HFFc6 (cell line): ENCODE results near the gene NLRP9. TPM values are rescaled to one million over a fixed set of nuclear protein-coding genes. Genes with fewer than 3 reads are reported as not detected.

Experiments used
- DNase-seq: peaks from one replicate; pipeline ENCODE4 v3.0.0-alpha.2; 2018
- H3K27ac Mint-ChIP-seq: 2 replicates; pipeline ENCODE4 v1.8.0; 2020; ENCODE audit warnings: mild to moderate bottlenecking, mixed read lengths
- H3K27me3 Mint-ChIP-seq: 2 replicates; pipeline ENCODE4 v1.8.0; 2021; ENCODE audit warnings: mild to moderate bottlenecking, moderate library complexity, mixed read lengths; ENCODE audit not compliant: insufficient read depth
- H3K36me3 Mint-ChIP-seq: 2 replicates; pipeline ENCODE4 v1.8.0; 2021; ENCODE audit warnings: low read depth, mixed read lengths
- H3K4me1 Mint-ChIP-seq: 2 replicates; pipeline ENCODE4 v1.8.0; 2020; ENCODE audit warnings: low read depth, mixed read lengths
- H3K4me3 Mint-ChIP-seq: 2 replicates; pipeline ENCODE4 v1.8.0; 2020; ENCODE audit warnings: mild to moderate bottlenecking, moderate library complexity, mixed read lengths
- H3K9me3 Mint-ChIP-seq: 2 replicates; pipeline ENCODE4 v1.8.0; 2020; ENCODE audit warnings: mild to moderate bottlenecking, mixed read lengths
- total RNA-seq, 6 experiments: library from RNA; stranded (reverse); fragmentation: NEBNext Ultra II Directional; extraction: Animal tissue kit (Norgen Biotek cat#: 25700); gene quantifications; 2 replicates in 1 of 6; 3 replicates in 5 of 6; pipeline ENCODE4 v1.2.3, GENCODE V29; 2021
- TF ChIP-seq, protein P1 (sequence below): fragments of 200-600 bp; sonication (generic); IDR thresholded peaks from 2 replicates; pipeline ENCODE4 v1.5.0; 2021; ENCODE audit warnings: antibody characterized with exemption, mild to moderate bottlenecking

Gene NLRP9
- total RNA-seq, 6 experiments from 2014 or later: not detected

- H3K27ac Mint-ChIP-seq: peak overlapping the region; percentile 66
- H3K27me3 Mint-ChIP-seq: peaks cover 7% of the 10 kb centered on the region
- peak overlapping the region; percentile 54 for H3K4me3 Mint-ChIP-seq
- peaks cover 53% of the 10 kb centered on the region for H3K4me1 Mint-ChIP-seq
- H3K36me3 Mint-ChIP-seq: peaks cover 14% of the 10 kb centered on the region
- DNase-seq: no peak
- TF ChIP-seq, protein P1, sequence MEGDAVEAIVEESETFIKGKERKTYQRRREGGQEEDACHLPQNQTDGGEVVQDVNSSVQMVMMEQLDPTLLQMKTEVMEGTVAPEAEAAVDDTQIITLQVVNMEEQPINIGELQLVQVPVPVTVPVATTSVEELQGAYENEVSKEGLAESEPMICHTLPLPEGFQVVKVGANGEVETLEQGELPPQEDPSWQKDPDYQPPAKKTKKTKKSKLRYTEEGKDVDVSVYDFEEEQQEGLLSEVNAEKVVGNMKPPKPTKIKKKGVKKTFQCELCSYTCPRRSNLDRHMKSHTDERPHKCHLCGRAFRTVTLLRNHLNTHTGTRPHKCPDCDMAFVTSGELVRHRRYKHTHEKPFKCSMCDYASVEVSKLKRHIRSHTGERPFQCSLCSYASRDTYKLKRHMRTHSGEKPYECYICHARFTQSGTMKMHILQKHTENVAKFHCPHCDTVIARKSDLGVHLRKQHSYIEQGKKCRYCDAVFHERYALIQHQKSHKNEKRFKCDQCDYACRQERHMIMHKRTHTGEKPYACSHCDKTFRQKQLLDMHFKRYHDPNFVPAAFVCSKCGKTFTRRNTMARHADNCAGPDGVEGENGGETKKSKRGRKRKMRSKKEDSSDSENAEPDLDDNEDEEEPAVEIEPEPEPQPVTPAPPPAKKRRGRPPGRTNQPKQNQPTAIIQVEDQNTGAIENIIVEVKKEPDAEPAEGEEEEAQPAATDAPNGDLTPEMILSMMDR: no peak
- no peaks in the 10 kb centered on the region for H3K9me3 Mint-ChIP-seq
Measured at GRCh38 chr19:55672418-55672817, 65.8 kb downstream of the NLRP9 start.

- Mint-ChIP-seq H3K27me3 (peaks cover 7% of the 10 kb centered on the region), H3K4me3 (no peak overlapping the region), H3K36me3 (peaks cover 9% of the 10 kb centered on the region), H3K4me1 (peaks cover 39% of the 10 kb centered on the region), H3K9me3 (no peaks in the 10 kb centered on the region), H3K27ac (peak overlapping the region; percentile 3; the same call in 1 of the 2 replicates)
- DNase-seq: no peak
- TF ChIP-seq, protein P1: no peak
Measured at GRCh38 chr19:55671054-55671378, 67.2 kb downstream of the NLRP9 start.

- H3K4me1 Mint-ChIP-seq: peaks cover 38% of the 10 kb centered on the region
- H3K27ac Mint-ChIP-seq: peak overlapping the region; percentile 3
- H3K4me3 Mint-ChIP-seq: no peak overlapping the region
- TF ChIP-seq, protein P1: no peak
- no peak for DNase-seq
- no peaks in the 10 kb centered on the region for H3K9me3 Mint-ChIP-seq
- H3K27me3 Mint-ChIP-seq: peaks cover 3% of the 10 kb centered on the region
- peaks cover 6% of the 10 kb centered on the region for H3K36me3 Mint-ChIP-seq
Measured at GRCh38 chr19:55670280-55671053, 67.7 kb downstream of the NLRP9 start.

DNA sequence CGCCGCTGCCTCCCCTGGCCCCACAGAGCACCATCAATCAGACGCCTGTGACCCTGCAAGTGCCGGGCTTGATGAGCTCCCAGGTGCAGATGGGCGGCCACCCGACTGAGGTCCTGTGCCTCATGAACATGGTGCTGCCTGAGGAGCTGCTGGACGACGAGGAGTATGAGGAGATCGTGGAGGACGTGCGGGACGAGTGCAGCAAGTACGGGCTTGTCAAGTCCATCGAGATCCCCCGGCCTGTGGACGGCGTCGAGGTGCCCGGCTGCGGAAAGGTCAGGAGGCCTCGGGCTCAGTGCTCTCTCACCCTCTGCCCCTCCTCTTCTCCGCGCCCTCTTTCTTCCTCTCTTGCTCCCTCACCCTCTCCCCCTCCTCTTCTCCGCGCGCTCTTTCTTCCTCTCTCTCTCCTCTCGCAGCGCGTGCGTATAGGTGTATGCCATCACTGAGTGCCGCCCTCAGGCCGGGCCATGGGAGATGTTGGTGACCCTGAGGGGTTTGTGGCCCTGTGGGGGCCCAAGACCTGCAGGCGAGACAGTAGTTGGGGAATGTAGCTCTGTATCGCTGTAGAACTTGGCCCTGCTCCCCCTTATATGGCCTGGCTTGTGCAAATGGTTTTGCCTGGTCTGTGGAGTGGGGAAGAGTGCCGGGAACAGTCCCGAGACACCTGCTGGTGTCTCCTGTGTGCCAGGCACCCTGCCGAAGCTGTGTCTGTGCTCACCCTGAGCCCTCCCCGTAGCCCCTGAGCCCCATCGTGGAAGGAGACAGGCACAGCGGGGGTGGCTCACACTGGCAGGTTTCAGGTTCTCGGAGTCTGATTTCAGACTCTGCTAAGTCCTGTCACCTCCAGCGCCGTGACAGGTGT lies 68.6 kb downstream of the NLRP9 start:
- Mint-ChIP-seq H3K4me3 (no peak overlapping the region), H3K27ac (no peak overlapping the region), H3K36me3 (peaks cover 4% of the 10 kb centered on the region; the same call in 1 of the 2 replicates), H3K9me3 (no peaks in the 10 kb centered on the region), H3K4me1 (peaks cover 38% of the 10 kb centered on the region), H3K27me3 (peaks cover 1% of the 10 kb centered on the region)
- TF ChIP-seq, protein P1: no peak
- no peak for DNase-seq

DNA sequence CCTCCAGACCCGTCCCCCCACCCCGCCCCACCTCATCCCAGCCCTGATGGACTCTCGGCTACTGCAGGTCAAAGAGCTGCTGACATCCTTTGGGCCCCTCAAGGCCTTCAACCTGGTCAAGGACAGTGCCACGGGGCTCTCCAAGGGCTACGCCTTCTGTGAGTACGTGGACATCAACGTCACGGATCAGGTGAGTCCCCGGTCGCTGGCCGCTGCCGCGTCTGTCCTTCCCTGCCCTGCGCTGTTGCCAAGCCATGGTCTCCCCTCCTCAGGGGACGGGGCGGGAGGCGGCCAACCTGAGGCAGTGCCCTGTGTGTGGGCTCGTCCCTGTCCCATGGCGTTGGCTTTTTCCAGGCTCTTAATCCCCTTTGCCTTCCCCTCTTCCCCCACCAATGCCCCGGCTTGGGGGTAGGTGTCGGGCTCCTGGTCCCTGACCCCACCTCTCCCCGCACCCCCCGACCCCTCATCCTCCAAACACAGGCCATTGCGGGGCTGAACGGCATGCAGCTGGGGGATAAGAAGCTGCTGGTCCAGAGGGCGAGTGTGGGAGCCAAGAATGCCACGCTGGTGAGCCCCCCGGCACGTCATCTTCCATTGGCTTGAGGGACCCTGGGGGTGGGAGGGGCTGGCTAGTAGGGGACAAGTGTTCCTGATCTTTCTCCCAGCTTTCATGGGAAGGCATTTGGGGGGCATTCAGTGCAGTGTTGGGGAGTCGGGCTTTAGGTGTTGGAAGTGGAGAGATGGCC lies 69.4 kb downstream of the NLRP9 start:
- DNase-seq: no peak
- TF ChIP-seq, protein P1: no peak
- no peak overlapping the region for H3K27ac Mint-ChIP-seq
- H3K36me3 Mint-ChIP-seq: peaks cover 4% of the 10 kb centered on the region; the same call in 1 of the 2 replicates
- no peaks in the 10 kb centered on the region for H3K9me3 Mint-ChIP-seq
- H3K27me3 Mint-ChIP-seq: peaks cover 1% of the 10 kb centered on the region
- H3K4me1 Mint-ChIP-seq: peaks cover 33% of the 10 kb centered on the region
- H3K4me3 Mint-ChIP-seq: no peak overlapping the region
